ENCODE data around the gene KL. TPM values are rescaled to one million over a fixed set of nuclear protein-coding genes. Genes with fewer than 3 reads are reported as not detected.

The KL gene
- total RNA-seq, 1 donor from 2014 or later = 12.5 TPM

- no peak overlapping the region for H3K4me3 ChIP-seq
- ATAC-seq (no peak), DNase-seq (no peak)
- H3K36me3 ChIP-seq = no peaks in the 10 kb centered on the region
- no peak for TF ChIP-seq CTCF (IDR thresholded peaks at IDR 0.05)
- no peaks in the 10 kb centered on the region for H3K27me3 ChIP-seq
- no peaks in the 10 kb centered on the region for H3K9me3 ChIP-seq
- no peaks in the 10 kb centered on the region for H3K4me1 ChIP-seq
- H3K27ac ChIP-seq = no peak overlapping the region
- intact Hi-C loops (cut with DNase I) = no loop called here
These were observed 65.4 kb downstream of the KL start for GRCh38 chr13:33081666-33082065.

- Histone ChIP-seq H3K27me3 (no peaks in the 10 kb centered on the region), H3K27ac (no peak overlapping the region), H3K9me3 (no peaks in the 10 kb centered on the region), H3K36me3 (no peaks in the 10 kb centered on the region), H3K4me1 (no peaks in the 10 kb centered on the region), H3K4me3 (no peak overlapping the region)
- intact Hi-C loops (cut with DNase I) = no loop called here
- ATAC-seq (no peak), DNase-seq (no peak)
- no peak for TF ChIP-seq CTCF (IDR thresholded peaks at IDR 0.05)
These were observed 66.8 kb downstream of the KL start for GRCh38 chr13:33083054-33083453.

GRCh38 chr13:33087091-33087490 is 70.9 kb downstream of the KL start:
- ATAC-seq = no peak
- Histone ChIP-seq H3K4me1 (peaks cover 3% of the 10 kb centered on the region), H3K27ac (no peak overlapping the region), H3K36me3 (no peaks in the 10 kb centered on the region), H3K4me3 (no peak overlapping the region), H3K27me3 (no peaks in the 10 kb centered on the region), H3K9me3 (no peaks in the 10 kb centered on the region)
- intact Hi-C loops (cut with DNase I) = no loop called here
- no peak for TF ChIP-seq CTCF (IDR thresholded peaks at IDR 0.05)
- DNase-seq = no peak

GRCh38 chr13:33087790-33088189 is 71.6 kb downstream of the KL start:
- DNase-seq = no peak
- ATAC-seq = no peak
- Histone ChIP-seq H3K4me1 (peaks cover 3% of the 10 kb centered on the region), H3K27me3 (no peaks in the 10 kb centered on the region), H3K4me3 (no peak overlapping the region), H3K9me3 (no peaks in the 10 kb centered on the region), H3K27ac (no peak overlapping the region), H3K36me3 (no peaks in the 10 kb centered on the region)
- no peak for TF ChIP-seq CTCF (IDR thresholded peaks at IDR 0.05)
- intact Hi-C loops (cut with DNase I) = no loop called here

- no peak for ATAC-seq
- no peak for TF ChIP-seq CTCF (IDR thresholded peaks at IDR 0.05)
- Histone ChIP-seq H3K4me3 (no peak overlapping the region), H3K4me1 (peaks cover 3% of the 10 kb centered on the region), H3K27me3 (no peaks in the 10 kb centered on the region), H3K36me3 (no peaks in the 10 kb centered on the region), H3K9me3 (no peaks in the 10 kb centered on the region), H3K27ac (no peak overlapping the region)
- DNase-seq = no peak
- intact Hi-C loops (cut with DNase I) = no loop called here
These were observed 73.1 kb downstream of the KL start for GRCh38 chr13:33089311-33089710.

- Histone ChIP-seq H3K27ac (no peak overlapping the region), H3K4me3 (no peak overlapping the region), H3K36me3 (no peaks in the 10 kb centered on the region), H3K27me3 (no peaks in the 10 kb centered on the region), H3K9me3 (no peaks in the 10 kb centered on the region), H3K4me1 (peaks cover 3% of the 10 kb centered on the region)
- TF ChIP-seq CTCF (IDR thresholded peaks at IDR 0.05) = no peak
- no peak for ATAC-seq
- no peak for DNase-seq
- intact Hi-C loops (cut with DNase I) = no loop called here
These were observed 74.7 kb downstream of the KL start for GRCh38 chr13:33090755-33091414.

Data from upper lobe of right lung (tissue), 1 donor.